ENCODE results near the gene MARCKSL1.

Gene MARCKSL1

GRCh38 chr1:32353431-32353830, 17.4 kb upstream of the MARCKSL1 start:
- peaks cover 3% of the 10 kb centered on the region; the same call in 1 of the 2 replicates for H3K9me3 ChIP-seq (ENCODE audit: control insufficient read depth, insufficient read depth, low read length)
- H3K4me3 ChIP-seq (ENCODE audit: low read length): no peak overlapping the region
- H3K36me3 ChIP-seq (ENCODE audit: control insufficient read depth, low read length): no peaks in the 10 kb centered on the region
- no peaks in the 10 kb centered on the region for H3K9me2 ChIP-seq (replicated peaks; ENCODE audit: control insufficient read depth, low read length)
- no peak overlapping the region for H3K27ac ChIP-seq (ENCODE audit: low read depth, low read length)
- no peaks in the 10 kb centered on the region for H3K27me3 ChIP-seq (ENCODE audit: control insufficient read depth, low read length)
- no peaks in the 10 kb centered on the region for H3K79me2 ChIP-seq (ENCODE audit: control insufficient read depth, low read length)
- no peak overlapping the region for H3K4me2 ChIP-seq (ENCODE audit: low read length)
- TF ChIP-seq EZH2phosphoT487 (IDR thresholded peaks at IDR 0.05; ENCODE audit: borderline replicate concordance, low read length) (no peak), CTCF (IDR thresholded peaks at IDR 0.05; ENCODE audit: low read depth, low read length, poor library complexity, severe bottlenecking) (no peak)
- 0 out of 2 replicates have a peak, but pooled peaks cover 2% of the 10 kb centered on the region for H3F3A ChIP-seq (ENCODE audit: control insufficient read depth, insufficient read depth)
- peaks cover 38% of the 10 kb centered on the region for H3K4me1 ChIP-seq (ENCODE audit: control insufficient read depth, low read length)
- no peaks in the 10 kb centered on the region for H4K20me1 ChIP-seq (ENCODE audit: control insufficient read depth, insufficient read depth, low read depth, low read length)

GRCh38 chr1:32352831-32353383, 16.9 kb upstream of the MARCKSL1 start:
- Histone ChIP-seq H3K27ac (ENCODE audit: low read depth, low read length) (no peak overlapping the region), H3K36me3 (ENCODE audit: control insufficient read depth, low read length) (no peaks in the 10 kb centered on the region), H3K9me2 (replicated peaks; ENCODE audit: control insufficient read depth, low read length) (no peaks in the 10 kb centered on the region), H3K27me3 (ENCODE audit: control insufficient read depth, low read length) (no peaks in the 10 kb centered on the region), H3K79me2 (ENCODE audit: control insufficient read depth, low read length) (no peaks in the 10 kb centered on the region), H3K4me1 (ENCODE audit: control insufficient read depth, low read length) (peaks cover 38% of the 10 kb centered on the region), H3K4me3 (ENCODE audit: low read length) (no peak overlapping the region), H4K20me1 (ENCODE audit: control insufficient read depth, insufficient read depth, low read depth, low read length) (no peaks in the 10 kb centered on the region), H3K4me2 (ENCODE audit: low read length) (no peak overlapping the region), H3K9me3 (ENCODE audit: control insufficient read depth, insufficient read depth, low read length) (peaks cover 3% of the 10 kb centered on the region; the same call in 1 of the 2 replicates), H3F3A (ENCODE audit: control insufficient read depth, insufficient read depth) (no peaks in the 10 kb centered on the region)
- TF ChIP-seq EZH2phosphoT487 (IDR thresholded peaks at IDR 0.05; ENCODE audit: borderline replicate concordance, low read length) (no peak), CTCF (IDR thresholded peaks at IDR 0.05; ENCODE audit: low read depth, low read length, poor library complexity, severe bottlenecking) (no peak)

- no peaks in the 10 kb centered on the region for H3K27me3 ChIP-seq (ENCODE audit: control insufficient read depth, low read length)
- H3K9me3 ChIP-seq (ENCODE audit: control insufficient read depth, insufficient read depth, low read length): peaks cover 3% of the 10 kb centered on the region; the same call in 1 of the 2 replicates
- H3K27ac ChIP-seq (ENCODE audit: low read depth, low read length): no peak overlapping the region
- no peaks in the 10 kb centered on the region for H3F3A ChIP-seq (ENCODE audit: control insufficient read depth, insufficient read depth)
- peak overlapping the region; percentile 84 for H3K4me3 ChIP-seq (ENCODE audit: low read length)
- H4K20me1 ChIP-seq (ENCODE audit: control insufficient read depth, insufficient read depth, low read depth, low read length): no peaks in the 10 kb centered on the region
- TF ChIP-seq EZH2phosphoT487 (IDR thresholded peaks at IDR 0.05; ENCODE audit: borderline replicate concordance, low read length): no peak
- TF ChIP-seq CTCF (IDR thresholded peaks at IDR 0.05; ENCODE audit: low read depth, low read length, poor library complexity, severe bottlenecking): no peak
- H3K36me3 ChIP-seq (ENCODE audit: control insufficient read depth, low read length): no peaks in the 10 kb centered on the region
- peaks cover 38% of the 10 kb centered on the region for H3K4me1 ChIP-seq (ENCODE audit: control insufficient read depth, low read length)
- H3K79me2 ChIP-seq (ENCODE audit: control insufficient read depth, low read length): no peaks in the 10 kb centered on the region
- no peaks in the 10 kb centered on the region for H3K9me2 ChIP-seq (replicated peaks; ENCODE audit: control insufficient read depth, low read length)
- peak overlapping the region; percentile 97 for H3K4me2 ChIP-seq (ENCODE audit: low read length)
Observed at GRCh38 chr1:32352239-32352745, 16.3 kb upstream of the MARCKSL1 start.

All from DOHH2 (cell line).